Fibroblast of villous mesenchyme (primary cell): ENCODE results near the gene CYP2B6. TPM values are rescaled to one million over a fixed set of nuclear protein-coding genes. Genes with fewer than 3 reads are reported as not detected.
"Not testable (repeated sequence)": the region's sequence is repeated elsewhere in the genome, so short reads cannot be mapped to it uniquely, and the experiment has no call there.

Experiments used
- DNase-seq: peaks from one replicate; pipeline ENCODE4 v3.0.0-alpha.2; 2010; ENCODE audit warnings: low read depth
- H3K4me3 ChIP-seq: 2 replicates; pipeline ENCODE4 v1.5.1; 2011; ENCODE audit warnings: low read depth, mild to moderate bottlenecking, low read length
- CTCF ChIP-seq: IDR thresholded peaks from 2 replicates; pipeline ENCODE4 v1.5.1; 2012; ENCODE audit warnings: low read depth, mild to moderate bottlenecking, low read length; ENCODE audit not compliant: insufficient read depth
- total RNA-seq: library from RNA; depleted of rRNA; stranded (reverse); fragments of >200 nt; gene quantifications from 2 replicates; pipeline ENCODE4 v1.2.3, GENCODE V29; 2012

CYP2B6 gene
- total RNA-seq, 1 donor = not detected

GRCh38 chr19:40959338-40959737 lies 31.7 kb upstream of the CYP2B6 start:
- no peak for DNase-seq
- no peak overlapping the region for H3K4me3 ChIP-seq
- TF ChIP-seq CTCF = no peak

GRCh38 chr19:40960062-40960685 lies 30.9 kb upstream of the CYP2B6 start:
- no peak overlapping the region for H3K4me3 ChIP-seq
- no peak for TF ChIP-seq CTCF
- no peak for DNase-seq

DNA sequence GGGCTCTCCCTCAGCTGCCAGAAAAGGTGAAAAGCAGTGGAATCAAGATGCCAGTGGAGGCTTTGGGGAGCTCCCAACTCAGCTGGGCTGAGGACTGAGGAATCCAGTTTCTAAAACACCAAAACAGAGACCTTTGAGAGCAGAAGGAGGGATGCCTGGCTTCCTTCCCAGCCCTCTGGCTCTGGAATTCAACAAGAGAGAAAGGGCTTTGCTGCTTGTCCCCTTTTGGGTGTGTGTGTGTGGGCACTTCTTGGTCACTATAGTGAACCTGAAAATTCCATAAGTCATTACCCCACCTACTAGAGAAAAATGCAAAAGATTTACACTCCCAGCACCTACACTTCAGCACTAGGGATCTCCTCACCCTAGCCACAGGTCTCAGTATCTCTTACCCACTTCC lies 30.3 kb upstream of the CYP2B6 start:
- DNase-seq = no peak
- no peak overlapping the region for H3K4me3 ChIP-seq
- no peak for TF ChIP-seq CTCF

- H3K4me3 ChIP-seq = no peak overlapping the region
- DNase-seq = peak; percentile 68
- TF ChIP-seq CTCF = no peak
Measured at GRCh38 chr19:40962460-40962961, 28.6 kb upstream of the CYP2B6 start.

DNA sequence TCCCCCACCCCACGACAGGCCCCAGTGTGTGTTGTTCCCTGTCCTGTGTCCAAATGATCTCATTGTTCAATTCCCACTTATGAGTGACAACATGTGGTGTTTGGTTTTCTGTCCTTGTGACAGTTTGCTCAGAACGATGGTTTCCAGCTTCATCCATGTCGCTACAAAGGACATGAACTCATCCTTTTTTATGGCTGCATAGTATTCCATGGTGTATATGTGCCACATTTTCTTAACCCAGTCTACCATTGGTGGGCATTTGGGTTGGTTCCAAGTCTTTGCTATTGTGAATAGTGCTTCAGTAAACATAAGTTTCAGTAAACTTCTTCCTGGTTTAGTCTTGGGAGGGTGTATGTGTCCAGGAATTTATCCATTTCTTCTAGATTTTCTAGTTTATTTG lies 26.7 kb upstream of the CYP2B6 start:
- H3K4me3 ChIP-seq, DNase-seq: not testable (repeated sequence)

DNA sequence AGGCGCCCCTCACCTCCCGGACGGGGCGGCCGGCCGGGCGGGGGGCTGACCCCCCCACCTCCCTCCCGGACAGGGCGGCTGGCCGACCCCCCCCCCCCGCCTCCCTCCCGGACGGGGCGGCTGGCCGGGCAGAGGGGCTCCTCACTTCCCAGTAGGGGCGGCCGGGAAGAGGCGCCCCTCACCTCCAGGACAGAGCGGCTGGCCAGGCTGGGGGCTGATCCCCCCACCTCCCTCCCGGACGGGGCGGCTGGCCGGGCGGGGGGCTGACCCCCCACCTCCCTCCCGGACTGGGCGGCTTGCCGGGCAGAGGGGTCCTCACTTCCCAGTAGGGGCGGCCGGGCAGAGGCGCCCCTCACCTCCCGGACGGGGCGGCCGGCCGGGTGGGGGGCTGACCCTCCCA lies 25.7 kb upstream of the CYP2B6 start:
- not testable (repeated sequence) for H3K4me3 ChIP-seq, DNase-seq

DNA sequence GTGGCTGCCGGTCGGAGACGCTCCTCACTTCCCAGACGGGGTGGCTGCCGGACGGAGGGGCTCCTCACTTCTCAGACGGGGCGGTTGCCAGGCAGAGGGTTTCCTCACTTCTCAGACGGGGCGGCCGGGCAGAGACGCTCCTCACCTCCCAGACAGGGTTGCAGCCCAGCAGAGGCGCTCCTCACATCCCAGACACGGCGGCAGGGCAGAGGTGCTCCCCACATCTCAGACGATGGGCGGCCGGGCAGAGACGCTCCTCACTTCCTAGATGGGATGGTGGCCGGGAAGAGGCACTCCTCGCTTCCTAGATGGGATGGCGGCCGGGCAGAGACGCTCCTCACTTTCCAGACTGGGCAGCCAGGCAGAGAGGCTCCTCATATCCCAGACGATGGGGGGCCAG lies 24.5 kb upstream of the CYP2B6 start:
- not testable (repeated sequence) for DNase-seq, H3K4me3 ChIP-seq

DNA sequence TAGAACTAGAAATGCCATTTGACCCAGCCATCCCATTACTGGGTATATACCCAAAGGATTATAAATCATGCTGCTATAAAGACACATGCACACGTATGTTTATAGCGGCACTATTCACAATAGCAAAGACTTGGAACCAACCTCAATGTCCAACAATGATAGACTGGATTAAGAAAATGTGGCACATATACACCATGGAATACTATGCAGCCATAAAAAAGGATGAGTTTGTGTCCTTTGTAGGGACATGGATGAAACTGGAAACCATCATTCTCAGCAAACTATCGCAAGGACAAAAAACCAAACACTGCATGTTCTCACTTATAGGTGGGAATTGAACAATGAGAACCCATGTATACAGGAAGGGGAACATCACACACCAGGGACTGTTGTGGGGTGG lies 23.0 kb upstream of the CYP2B6 start:
- H3K4me3 ChIP-seq, DNase-seq: not testable (repeated sequence)

GRCh38 chr19:40969721-40970120 lies 21.4 kb upstream of the CYP2B6 start:
- not testable (repeated sequence) for DNase-seq, H3K4me3 ChIP-seq

- H3K4me3 ChIP-seq, DNase-seq: not testable (repeated sequence)
Measured at GRCh38 chr19:40970396-40971345, 20.4 kb upstream of the CYP2B6 start.
